A673 (cell line): ENCODE data around the gene SLC66A3. TPM values are rescaled to one million over a fixed set of nuclear protein-coding genes. Genes with fewer than 3 reads are reported as not detected.

Experiments used
- BruUV-seq: library from RNA; stranded (reverse); fragments of 400-500 nt; replicated peaks from 2 replicates; lab custom pipeline; 2021; lab: Mats Ljungman, UMichigan
- CTCF ChIA-PET: fragments of 300-600 bp; sonication (Branson Sonifier 250); formaldehyde crosslinking; loops from one replicate; lab custom pipeline; 2022; ENCODE audit warnings: antibody characterized with exemption; lab: Charles Lee
- POLR2A ChIA-PET: fragments of 300-600 bp; sonication (Branson Sonifier 250); formaldehyde crosslinking; loops from one replicate; lab custom pipeline; 2022; ENCODE audit warnings: antibody characterized with exemption; ENCODE audit not compliant: low non-redundant PET; lab: Charles Lee
- DNase-seq: peaks from one replicate; pipeline ENCODE4 v3.0.0-alpha.2; 2015; ENCODE audit warnings: low spot score
- H3K27ac ChIP-seq: fragments of 200-600 bp; sonication (generic); 2 replicates; pipeline ENCODE4 v1.5.1; 2016; ENCODE audit warnings: mixed run types, low read depth, mild to moderate bottlenecking, mixed read lengths, antibody characterized with exemption, low read length; ENCODE audit not compliant: poor library complexity, severe bottlenecking
- H3K27me3 ChIP-seq: fragments of 200-600 bp; sonication (generic); replicated peaks from 2 replicates; pipeline ENCODE4 v1.6.1; 2017; ENCODE audit warnings: mixed run types, low read depth, mild to moderate bottlenecking, mixed read lengths, antibody characterized with exemption, low read length; ENCODE audit not compliant: insufficient read depth, poor library complexity
- H3K36me3 ChIP-seq: fragments of 200-600 bp; sonication (generic); 2 replicates; pipeline ENCODE4 v1.6.1; 2016; ENCODE audit warnings: mixed run types, mild to moderate bottlenecking, mixed read lengths, antibody characterized with exemption, low read length; ENCODE audit not compliant: insufficient read depth, poor library complexity, severe bottlenecking
- H3K4me1 ChIP-seq: fragments of 200-600 bp; sonication (generic); 2 replicates; pipeline ENCODE4 v1.6.1; 2017; ENCODE audit warnings: mixed run types, mild to moderate bottlenecking, mixed read lengths, antibody characterized with exemption, low read length; ENCODE audit not compliant: insufficient read depth, poor library complexity, severe bottlenecking
- H3K4me3 ChIP-seq: fragments of 200-600 bp; sonication (generic); 2 replicates; pipeline ENCODE4 v1.5.1; 2016; ENCODE audit warnings: low read depth, mixed run types, mild to moderate bottlenecking, mixed read lengths, low read length; ENCODE audit not compliant: poor library complexity, severe bottlenecking
- H3K9me3 ChIP-seq: fragments of 200-600 bp; sonication (generic); 2 replicates; pipeline ENCODE4 v1.6.1; 2016; ENCODE audit warnings: mixed run types, low read depth, mild to moderate bottlenecking, mixed read lengths, antibody characterized with exemption, low read length; ENCODE audit not compliant: poor library complexity, severe bottlenecking
- CTCF ChIP-seq: fragments of 300-800, 200-600 bp; sonication (generic); conservative IDR thresholded peaks from 2 replicates; pipeline ENCODE4 v1.5.1; 2017; ENCODE audit warnings: low read depth, mild to moderate bottlenecking, antibody characterized with exemption, low read length, moderate library complexity, mixed read lengths
- EZH2 ChIP-seq: fragments of 200-600 bp; sonication (generic); IDR thresholded peaks from 2 replicates; pipeline ENCODE4 v1.6.1; 2017; ENCODE audit warnings: borderline replicate concordance, low read depth, mild to moderate bottlenecking, mixed read lengths, antibody characterized with exemption, low read length; ENCODE audit not compliant: poor library complexity, severe bottlenecking
- intact Hi-C: fragments of 100-400 bp; cut with micrococcal nuclease; formaldehyde crosslinking; loops from one replicate; pipeline ENCODE4 v1.10.0; 2022; ENCODE audit not compliant: unreplicated experiment
- total RNA-seq: library from RNA; stranded (reverse); gene quantifications from 2 replicates; pipeline ENCODE4 v1.2.3, GENCODE V29; 2021

Gene SLC66A3
- total RNA-seq, 1 experiment from 2014 or later = 2.7 TPM

- intact Hi-C loops = no loop called here
- TF ChIP-seq CTCF (no peak), EZH2 (no peak)
- no peaks in the 10 kb centered on the region for H3K36me3 ChIP-seq
- peaks cover 5% of the 10 kb centered on the region for H3K4me1 ChIP-seq
- no peak for DNase-seq
- no peaks in the 10 kb centered on the region for H3K9me3 ChIP-seq
- no peak overlapping the region for H3K27ac ChIP-seq
- ChIA-PET CTCF (interaction anchor here (1.1 kb wide), 1 partner anchor 20 kb away, joined by 3 read pairs; a partner anchor contains a TSS), POLR2A (no interaction called here)
- no TSS peak for BruUV-seq
- H3K4me3 ChIP-seq = no peak overlapping the region
- no peaks in the 10 kb centered on the region for H3K27me3 ChIP-seq
These were observed 2.7 kb upstream of the SLC66A3 start for GRCh38 chr2:11152591-11152990.

- Histone ChIP-seq H3K4me1 (peaks cover 5% of the 10 kb centered on the region), H3K4me3 (peak overlapping the region; percentile 59), H3K27ac (peak overlapping the region; percentile 82), H3K9me3 (no peaks in the 10 kb centered on the region), H3K36me3 (no peaks in the 10 kb centered on the region), H3K27me3 (no peaks in the 10 kb centered on the region)
- intact Hi-C loops = no loop called here
- BruUV-seq = TSS peak; percentile 61
- no peak for TF ChIP-seq CTCF
- TF ChIP-seq EZH2 = no peak
- ChIA-PET CTCF (interaction anchor here (0.5 to 1.6 kb wide), 2 partner anchors 14 to 22 kb away, joined by 4 read pairs; a partner anchor contains a TSS), POLR2A (no interaction called here)
- DNase-seq = no peak
These were observed 998 bp upstream of the SLC66A3 start for GRCh38 chr2:11154016-11154922.

GRCh38 chr2:11154923-11155380 is 315 bp upstream of the SLC66A3 start:
- TF ChIP-seq CTCF = no peak
- no peak for TF ChIP-seq EZH2
- DNase-seq = peak; percentile 97
- Histone ChIP-seq H3K9me3 (no peaks in the 10 kb centered on the region), H3K4me3 (peak overlapping the region; percentile 65), H3K27ac (peak overlapping the region; percentile 82), H3K36me3 (no peaks in the 10 kb centered on the region), H3K27me3 (no peaks in the 10 kb centered on the region), H3K4me1 (peaks cover 5% of the 10 kb centered on the region)
- intact Hi-C loops = no loop called here
- no TSS peak for BruUV-seq
- ChIA-PET POLR2A (no interaction called here), CTCF (interaction anchor here (0.5 to 1.6 kb wide), 3 partner anchors 14 to 322 kb away, joined by 3 to 4 read pairs (median 4); a partner anchor contains a TSS)
